ENCODE data around the gene ACVRL1.

GRCh38 chr12:51917041-51917590 is 9.8 kb downstream of the ACVRL1 start:
- TF ChIP-seq, protein P1, sequence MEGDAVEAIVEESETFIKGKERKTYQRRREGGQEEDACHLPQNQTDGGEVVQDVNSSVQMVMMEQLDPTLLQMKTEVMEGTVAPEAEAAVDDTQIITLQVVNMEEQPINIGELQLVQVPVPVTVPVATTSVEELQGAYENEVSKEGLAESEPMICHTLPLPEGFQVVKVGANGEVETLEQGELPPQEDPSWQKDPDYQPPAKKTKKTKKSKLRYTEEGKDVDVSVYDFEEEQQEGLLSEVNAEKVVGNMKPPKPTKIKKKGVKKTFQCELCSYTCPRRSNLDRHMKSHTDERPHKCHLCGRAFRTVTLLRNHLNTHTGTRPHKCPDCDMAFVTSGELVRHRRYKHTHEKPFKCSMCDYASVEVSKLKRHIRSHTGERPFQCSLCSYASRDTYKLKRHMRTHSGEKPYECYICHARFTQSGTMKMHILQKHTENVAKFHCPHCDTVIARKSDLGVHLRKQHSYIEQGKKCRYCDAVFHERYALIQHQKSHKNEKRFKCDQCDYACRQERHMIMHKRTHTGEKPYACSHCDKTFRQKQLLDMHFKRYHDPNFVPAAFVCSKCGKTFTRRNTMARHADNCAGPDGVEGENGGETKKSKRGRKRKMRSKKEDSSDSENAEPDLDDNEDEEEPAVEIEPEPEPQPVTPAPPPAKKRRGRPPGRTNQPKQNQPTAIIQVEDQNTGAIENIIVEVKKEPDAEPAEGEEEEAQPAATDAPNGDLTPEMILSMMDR (IDR thresholded peaks at IDR 0.05), result no peak
- TF ChIP-seq EZH2 (IDR thresholded peaks at IDR 0.05) (no peak), EZH2phosphoT487 (IDR thresholded peaks at IDR 0.05) (no peak)

Measured in neural progenitor cell (in vitro differentiated cells).